Stimulated activated naive CD8-positive, alpha-beta T cell treated with anti-CD3 and anti-CD28 coated beads, Interleukin-15, amount 100 ng/mL, for 72 hours (primary cell): ENCODE measurements around the gene THAP2.
A peak's percentile ranks its signal among the peaks of the same experiment; 100 is the strongest.
"Not testable (repeated sequence)": the region's sequence is repeated elsewhere in the genome, so short reads cannot be mapped to it uniquely, and the experiment has no call there.

Experiments used
- ATAC-seq: fragments of 150-1000 bp; cut with Tn5 transposase; 2 replicates; pipeline ENCODE4 v1.10.0; 2021; ENCODE audit warnings: mild to moderate bottlenecking, moderate library complexity
- DNase-seq, 2 donors: peaks; one replicate each; pipeline ENCODE4 v3.0.0; 2021 to 2022
- H3K27ac Mint-ChIP-seq, 2 donors: one replicate each; pipeline ENCODE4 v1.8.0; 2022; ENCODE audit warnings: mild to moderate bottlenecking in 2 of 2, mixed read lengths in 2 of 2, moderate library complexity in 2 of 2
- H3K27me3 Mint-ChIP-seq: one replicate; pipeline ENCODE4 v1.8.0; 2022; ENCODE audit warnings: mixed read lengths
- H3K4me1 Mint-ChIP-seq: one replicate; pipeline ENCODE4 v1.8.0; 2022; ENCODE audit warnings: mild to moderate bottlenecking, mixed read lengths
- H3K4me3 Mint-ChIP-seq, 2 donors: one replicate each; pipeline ENCODE4 v1.8.0; 2022; ENCODE audit warnings: mild to moderate bottlenecking in 2 of 2, mixed read lengths in 2 of 2, moderate library complexity in 1 of 2
- H3K9me3 Mint-ChIP-seq, 2 donors: one replicate each; pipeline ENCODE4 v1.8.0; 2022; ENCODE audit warnings: mixed read lengths in 2 of 2

Gene THAP2

GRCh38 chr12:71685312-71685906 is 21.3 kb downstream of the THAP2 start:
- DNase-seq = no peak
- Mint-ChIP-seq H3K4me1 (peaks cover 10% of the 10 kb centered on the region), H3K4me3 (peak overlapping the region; percentile 89 to 98), H3K27ac (peak overlapping the region; percentile 73 to 78), H3K9me3 (no peaks in the 10 kb centered on the region), H3K27me3 (no peaks in the 10 kb centered on the region)
- no peak for ATAC-seq

DNA sequence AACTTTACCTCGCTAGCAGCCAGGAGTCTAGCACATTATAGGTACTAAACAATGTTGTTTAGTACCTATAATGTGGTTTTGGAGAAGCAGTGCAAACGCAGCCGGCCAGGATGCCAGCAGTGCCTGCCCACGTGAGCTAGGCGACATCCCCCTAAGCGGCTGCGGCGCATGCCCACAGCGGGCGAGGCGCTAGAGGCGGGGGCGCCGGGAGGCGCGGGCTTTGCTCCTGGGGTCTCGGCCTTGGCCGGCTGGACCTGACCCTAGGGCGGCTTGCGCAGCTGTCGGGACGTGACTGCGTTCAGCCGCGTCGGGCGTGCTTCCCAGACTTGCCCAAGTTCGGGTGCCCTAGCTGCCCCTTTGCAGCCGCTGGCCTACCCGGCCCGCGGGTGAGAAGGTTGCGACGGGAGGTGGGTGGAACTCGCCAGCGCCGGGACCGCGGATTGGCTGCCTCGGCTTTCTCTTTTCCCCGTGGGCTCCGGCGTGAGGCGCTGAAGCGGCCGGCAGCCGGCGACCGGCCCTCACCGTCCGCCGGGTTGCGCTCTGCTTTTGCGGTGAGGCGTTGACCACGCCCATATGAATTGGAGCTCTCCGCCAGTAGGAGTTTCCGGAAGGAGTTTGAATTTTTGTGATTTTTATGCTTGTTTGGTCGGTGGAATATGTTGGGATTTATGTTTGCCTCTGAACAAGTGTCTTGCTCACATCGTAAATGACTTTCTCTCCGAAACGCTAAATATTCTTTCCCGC is 22.0 kb downstream of the THAP2 start, which contains the start of gene TMEM19:
TSS of gene TMEM19 (plus strand) at position 169 of the 744 bp plus-strand sequence. CDS start 599 bp downstream, outside the sequence.
- Mint-ChIP-seq H3K27me3 (no peaks in the 10 kb centered on the region), H3K4me1 (peaks cover 10% of the 10 kb centered on the region), H3K9me3 (no peaks in the 10 kb centered on the region), H3K4me3 (peak within 1 kb of the TSS; percentile 89 to 98), H3K27ac (peak within 1 kb of the TSS; percentile 77 to 78)
- ATAC-seq (peak; percentile 93), DNase-seq (peak; percentile 85)

- no peak for DNase-seq
- H3K27me3 Mint-ChIP-seq = no peaks in the 10 kb centered on the region
- peak overlapping the region; percentile 77 to 78 for H3K27ac Mint-ChIP-seq
- peak; percentile 11 for ATAC-seq
- peak overlapping the region; percentile 89 to 98 for H3K4me3 Mint-ChIP-seq
- H3K9me3 Mint-ChIP-seq = no peaks in the 10 kb centered on the region
- peaks cover 10% of the 10 kb centered on the region for H3K4me1 Mint-ChIP-seq
Observed at GRCh38 chr12:71686658-71687025, 22.5 kb downstream of the THAP2 start.

DNA sequence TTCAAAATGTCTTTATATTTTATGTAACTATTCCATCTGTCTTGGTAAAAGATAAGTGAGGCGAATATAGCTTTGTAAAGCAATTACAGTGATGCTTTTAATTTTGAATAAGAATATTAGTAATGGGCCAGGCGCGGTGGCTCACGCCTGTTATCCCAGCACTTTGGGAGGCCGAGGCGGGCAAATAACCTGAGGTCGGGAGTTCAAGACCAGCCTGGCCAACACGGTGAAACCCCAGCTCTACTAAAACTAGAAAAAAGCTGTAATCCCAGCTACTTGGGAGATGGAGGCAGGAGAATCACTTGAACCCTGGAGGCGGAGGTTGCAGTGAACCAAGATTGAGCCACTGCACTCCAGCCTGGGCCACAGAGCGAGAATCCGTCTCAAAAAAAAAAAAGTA is 23.1 kb downstream of the THAP2 start:
- not testable (repeated sequence) for ATAC-seq, H3K9me3 Mint-ChIP-seq, H3K27ac Mint-ChIP-seq, H3K27me3 Mint-ChIP-seq, DNase-seq, H3K4me1 Mint-ChIP-seq
- peak overlapping the region; percentile 67 to 98 for H3K4me3 Mint-ChIP-seq

- H3K27ac Mint-ChIP-seq = no peak overlapping the region
- ATAC-seq (no peak), DNase-seq (no peak)
- H3K27me3 Mint-ChIP-seq = no peaks in the 10 kb centered on the region
- no peaks in the 10 kb centered on the region for H3K9me3 Mint-ChIP-seq
- no peak overlapping the region for H3K4me3 Mint-ChIP-seq
- peaks cover 14% of the 10 kb centered on the region for H3K4me1 Mint-ChIP-seq
Observed at GRCh38 chr12:71688961-71689570, 25.0 kb downstream of the THAP2 start.

GRCh38 chr12:71691504-71692129 is 27.5 kb downstream of the THAP2 start:
- no peak for DNase-seq
- Mint-ChIP-seq H3K27me3 (no peaks in the 10 kb centered on the region), H3K27ac (no peak overlapping the region), H3K4me1 (peaks cover 22% of the 10 kb centered on the region), H3K4me3 (no peak overlapping the region), H3K9me3 (no peaks in the 10 kb centered on the region)
- no peak for ATAC-seq

DNA sequence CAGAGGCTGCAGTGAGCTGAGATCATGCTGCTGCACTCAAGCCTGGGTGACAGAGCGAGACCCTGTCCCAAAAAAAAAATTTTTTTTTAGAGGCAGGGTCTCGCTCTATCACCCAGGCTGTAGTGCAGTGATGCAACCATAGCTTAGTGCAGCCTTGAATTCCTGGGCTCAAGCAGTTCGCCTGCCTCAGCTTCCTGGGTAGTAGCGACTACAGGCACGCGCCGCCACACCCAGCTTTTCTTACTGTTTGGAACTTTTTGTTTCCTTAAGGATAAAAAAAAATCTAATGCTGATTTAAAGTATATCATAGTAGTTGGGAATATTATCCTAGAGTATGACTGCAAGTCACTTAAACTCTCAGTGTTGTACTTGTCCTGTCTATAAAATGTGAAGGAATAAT is 29.0 kb downstream of the THAP2 start:
- no peaks in the 10 kb centered on the region for H3K27me3 Mint-ChIP-seq
- no peak overlapping the region for H3K27ac Mint-ChIP-seq
- DNase-seq (no peak), ATAC-seq (no peak)
- H3K4me3 Mint-ChIP-seq = no peak overlapping the region
- H3K9me3 Mint-ChIP-seq = no peaks in the 10 kb centered on the region
- peaks cover 15% of the 10 kb centered on the region for H3K4me1 Mint-ChIP-seq

DNA sequence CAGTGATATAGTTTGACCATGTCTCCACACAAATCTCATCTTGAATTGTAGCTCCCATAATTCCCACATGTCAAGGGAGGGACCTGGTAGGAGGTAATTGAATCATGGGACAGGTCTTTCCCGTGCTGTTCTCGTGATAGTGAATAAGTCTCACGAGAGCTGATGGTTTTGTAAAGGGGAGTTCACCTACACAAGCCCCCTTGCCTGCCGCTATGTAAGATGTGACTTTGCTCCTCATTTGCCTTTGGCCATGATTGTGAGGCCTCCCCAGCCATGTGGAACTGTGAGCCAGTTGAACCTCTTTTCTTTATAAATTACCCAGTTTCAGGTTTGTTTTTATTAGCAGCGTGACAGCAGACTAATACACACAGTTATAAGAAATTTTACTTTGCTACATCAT is 29.6 kb downstream of the THAP2 start:
- H3K27ac Mint-ChIP-seq = not testable (repeated sequence)

DNA sequence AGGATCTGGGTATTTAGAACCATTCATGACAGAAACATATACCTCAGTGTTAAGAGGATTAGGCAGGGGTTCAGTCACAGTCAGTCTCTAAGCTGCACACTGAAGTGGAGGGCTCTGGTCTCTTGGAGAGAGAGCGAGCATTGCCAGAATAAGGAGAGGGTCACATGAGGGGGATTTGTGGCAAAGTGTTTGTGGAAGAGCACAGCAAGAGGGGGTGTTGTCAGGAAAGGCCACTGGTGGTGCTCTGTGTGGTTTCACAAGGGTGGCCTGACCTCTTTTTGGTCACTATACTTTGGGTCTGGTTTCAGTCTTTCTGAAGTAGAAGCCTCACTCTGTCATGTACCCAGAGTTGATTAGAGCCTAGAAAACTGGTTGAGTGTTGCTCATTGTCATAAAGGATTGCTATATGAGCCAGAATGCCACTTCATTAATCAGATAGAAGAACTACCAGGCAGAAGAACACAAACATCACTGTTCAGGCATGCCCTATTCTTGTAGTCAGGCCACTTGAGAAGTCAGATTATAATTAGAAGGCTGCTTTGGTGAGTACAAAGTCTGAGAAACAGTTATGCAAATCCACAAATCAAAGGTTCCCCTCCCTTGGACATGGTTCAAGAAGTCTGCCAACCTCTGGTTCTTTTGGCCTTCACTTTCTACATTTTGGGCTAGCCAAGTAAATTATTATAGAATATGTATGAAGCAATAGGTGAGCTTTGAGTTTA is 30.2 kb downstream of the THAP2 start:
- H3K9me3 Mint-ChIP-seq = no peaks in the 10 kb centered on the region
- H3K4me3 Mint-ChIP-seq = no peak overlapping the region
- peaks cover 12% of the 10 kb centered on the region for H3K4me1 Mint-ChIP-seq
- H3K27me3 Mint-ChIP-seq = no peaks in the 10 kb centered on the region
- DNase-seq (no peak), ATAC-seq (peak; percentile 49)
- H3K27ac Mint-ChIP-seq = no peak overlapping the region

More for the DNA sequence above, 29.6 kb downstream of the THAP2 start:
- peaks cover 12% of the 10 kb centered on the region for H3K4me1 Mint-ChIP-seq
- not testable (repeated sequence) for ATAC-seq, H3K9me3 Mint-ChIP-seq, DNase-seq, H3K27me3 Mint-ChIP-seq, H3K4me3 Mint-ChIP-seq

DNA sequence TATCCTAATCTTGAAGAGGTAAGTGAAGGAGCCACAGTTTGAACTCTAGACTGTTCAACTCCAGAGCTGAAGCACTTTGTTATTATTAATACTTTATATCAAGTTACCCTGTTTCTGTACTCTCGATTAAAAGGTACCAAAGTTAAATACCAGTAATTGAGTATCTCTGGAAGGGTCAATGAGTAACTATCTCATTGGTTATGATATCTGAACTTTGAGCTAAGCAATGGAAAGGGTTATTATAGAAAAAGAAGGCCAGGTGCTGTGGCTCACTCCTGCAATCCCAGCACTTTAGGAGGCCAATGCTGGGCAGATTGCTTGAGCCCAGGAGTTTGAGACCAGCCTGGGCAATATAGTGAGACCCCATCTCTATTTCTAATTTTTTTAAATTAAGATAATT is 31.7 kb downstream of the THAP2 start:
- Mint-ChIP-seq H3K4me3 (no peak overlapping the region), H3K4me1 (peaks cover 12% of the 10 kb centered on the region), H3K9me3 (no peaks in the 10 kb centered on the region), H3K27me3 (no peaks in the 10 kb centered on the region), H3K27ac (no peak overlapping the region)
- ATAC-seq = no peak
- no peak for DNase-seq

- H3K27ac Mint-ChIP-seq, H3K9me3 Mint-ChIP-seq, ATAC-seq: not testable (repeated sequence)
Observed at GRCh38 chr12:71702181-71702580, 38.1 kb downstream of the THAP2 start.

DNA sequence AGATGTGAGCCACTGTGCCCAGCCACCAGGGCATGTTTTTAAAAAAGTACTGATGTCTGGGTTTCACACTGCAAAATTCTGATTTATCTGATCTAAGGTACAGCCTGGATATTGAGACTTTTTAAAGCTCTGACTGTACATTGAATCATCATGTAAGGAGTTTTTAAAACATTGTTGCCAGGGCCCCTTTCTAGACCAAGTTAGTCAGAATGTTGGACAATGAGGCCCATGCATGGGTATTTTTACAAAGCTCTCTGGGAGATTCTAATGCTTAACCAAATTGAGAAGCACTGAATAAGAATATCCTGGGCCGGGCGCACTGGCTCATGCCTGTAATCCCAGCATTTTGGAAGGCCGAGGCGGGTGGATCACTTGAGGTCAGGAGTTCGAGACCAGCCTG is 38.5 kb downstream of the THAP2 start:
- Mint-ChIP-seq H3K9me3 (no peaks in the 10 kb centered on the region), H3K27ac (no peak overlapping the region), H3K27me3 (no peaks in the 10 kb centered on the region), H3K4me3 (no peak overlapping the region), H3K4me1 (no peaks in the 10 kb centered on the region)
- no peak for ATAC-seq
- DNase-seq = no peak

More at GRCh38 chr12:71702181-71702580, 38.1 kb downstream of the THAP2 start:
- H3K4me3 Mint-ChIP-seq, H3K27me3 Mint-ChIP-seq, DNase-seq, H3K4me1 Mint-ChIP-seq: not testable (repeated sequence)

- DNase-seq = no peak
- no peaks in the 10 kb centered on the region for H3K9me3 Mint-ChIP-seq
- no peak overlapping the region for H3K4me3 Mint-ChIP-seq
- H3K4me1 Mint-ChIP-seq = no peaks in the 10 kb centered on the region
- no peaks in the 10 kb centered on the region for H3K27me3 Mint-ChIP-seq
- no peak overlapping the region for H3K27ac Mint-ChIP-seq
- ATAC-seq = no peak
Observed at GRCh38 chr12:71703206-71703605, 39.1 kb downstream of the THAP2 start.

- no peak overlapping the region for H3K27ac Mint-ChIP-seq
Observed at GRCh38 chr12:71704920-71705319, 40.8 kb downstream of the THAP2 start.

DNA sequence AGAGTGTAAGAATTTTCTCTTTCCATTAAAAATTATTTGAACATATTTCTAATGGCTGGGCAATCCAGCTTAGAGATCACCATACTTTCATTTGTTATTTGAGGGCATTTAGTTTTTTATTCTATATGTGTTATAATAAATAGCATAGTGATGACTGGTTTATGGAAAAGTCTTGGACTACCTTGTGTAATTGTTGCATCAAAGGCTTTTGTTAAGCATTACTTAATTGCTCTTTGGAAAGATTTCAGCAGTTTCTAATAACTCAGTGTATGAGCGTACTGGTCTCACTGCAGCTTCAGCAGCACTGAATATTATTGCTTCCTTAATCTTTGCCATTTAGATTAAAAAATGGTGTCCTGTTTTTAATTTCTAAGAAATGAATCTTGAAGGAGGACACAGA is 44.6 kb downstream of the THAP2 start:
- Mint-ChIP-seq H3K27ac (no peak overlapping the region), H3K4me1 (no peaks in the 10 kb centered on the region), H3K9me3 (peaks cover 15 to 35% of the 10 kb centered on the region in 2 donors), H3K27me3 (no peaks in the 10 kb centered on the region), H3K4me3 (no peak overlapping the region)
- no peak for DNase-seq
- no peak for ATAC-seq

More at GRCh38 chr12:71704920-71705319, 40.8 kb downstream of the THAP2 start:
- Mint-ChIP-seq H3K4me3 (no peak overlapping the region), H3K4me1 (no peaks in the 10 kb centered on the region), H3K27me3 (no peaks in the 10 kb centered on the region), H3K9me3 (peaks cover 0 to 2% of the 10 kb centered on the region in 2 donors)
- no peak for DNase-seq
- ATAC-seq = no peak
